WERI-Rb-1 (cell line): ENCODE measurements around the gene NDUFB1.
A peak's percentile ranks its signal among the peaks of the same experiment; 100 is the strongest.

Experiments used
- DNase-seq: peaks from one replicate; pipeline ENCODE4 v3.0.0-alpha.2; 2020
- H3K27ac ChIP-seq: fragments of 250-450 bp; sonication (Bioruptor Pico); 2 replicates; pipeline ENCODE4 v1.5.1; 2020; ENCODE audit warnings: mild to moderate bottlenecking, moderate library complexity
- H3K27me3 ChIP-seq: fragments of 250-450 bp; sonication (Bioruptor Pico); 2 replicates; pipeline ENCODE4 v1.5.1; 2021; ENCODE audit warnings: mild to moderate bottlenecking, low read depth, moderate library complexity; ENCODE audit not compliant: insufficient read depth, severe bottlenecking
- H3K36me3 ChIP-seq: fragments of 250-450 bp; sonication (Bioruptor Pico); 2 replicates; pipeline ENCODE4 v1.5.1; 2020; ENCODE audit warnings: mild to moderate bottlenecking, moderate library complexity
- H3K4me3 ChIP-seq: 2 replicates; pipeline ENCODE4 v1.5.1; 2011; ENCODE audit warnings: low read depth, mild to moderate bottlenecking, control low read depth, low read length
- H3K9me3 ChIP-seq: fragments of 250-450 bp; sonication (Bioruptor Pico); 2 replicates; pipeline ENCODE4 v1.5.1; 2021; ENCODE audit warnings: mild to moderate bottlenecking, moderate library complexity; ENCODE audit not compliant: severe bottlenecking
- TF ChIP-seq, protein P1 (sequence below): IDR thresholded peaks from 2 replicates; pipeline ENCODE4 v1.5.1; 2011; ENCODE audit warnings: low read depth, mild to moderate bottlenecking, control low read depth, inconsistent platforms, low read length

Gene NDUFB1

DNA sequence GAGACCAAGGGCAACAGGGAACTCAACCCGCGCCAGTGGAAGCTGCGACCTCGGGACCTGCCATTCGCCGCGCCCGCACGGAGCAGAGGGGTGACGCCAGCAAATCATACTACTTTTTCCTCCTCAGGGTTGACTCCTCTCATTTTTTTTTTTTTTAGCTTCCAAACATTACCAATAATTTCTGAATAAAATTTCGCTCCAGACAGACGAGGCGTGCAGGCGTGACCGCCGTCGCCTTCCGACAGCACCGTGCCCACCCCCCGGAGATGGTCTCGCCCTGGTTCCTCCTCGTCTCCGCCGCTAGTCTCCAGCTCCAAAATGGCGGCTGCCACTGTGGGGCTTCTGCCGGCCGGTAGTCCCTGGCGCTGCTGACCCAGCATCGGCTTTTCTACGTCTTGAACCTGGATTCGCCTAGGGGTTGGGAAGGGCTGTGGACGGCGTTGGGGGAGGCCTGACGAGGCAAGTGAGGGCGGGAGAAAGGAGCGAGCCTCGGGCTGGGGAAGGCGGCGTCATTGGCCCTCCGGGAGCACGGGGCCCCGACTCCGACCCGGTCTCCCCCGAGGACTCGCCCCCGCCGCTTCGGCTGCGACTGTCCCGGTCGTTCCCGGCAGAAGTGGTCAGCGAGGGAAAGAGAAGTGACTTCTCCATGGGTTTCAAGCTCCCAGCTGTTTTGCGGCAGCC, at the start of gene NDUFB1, which contains the start of gene CPSF2:
TSS of gene NDUFB1 (minus strand) at position 37 of the 681 bp plus-strand sequence. CDS start 4,069 bp downstream, outside the sequence.
TSS of gene CPSF2 (plus strand) at position 300 of the 681 bp plus-strand sequence. CDS start 9,016 bp downstream, outside the sequence.
- Histone ChIP-seq H3K27me3 (no peaks in the 10 kb centered on the region), H3K9me3 (no peaks in the 10 kb centered on the region), H3K4me3 (peak within 1 kb of the TSS; percentile 99), H3K27ac (peak within 1 kb of the TSS; percentile 99), H3K36me3 (peaks cover 45% of the 10 kb centered on the region)
- TF ChIP-seq, protein P1, sequence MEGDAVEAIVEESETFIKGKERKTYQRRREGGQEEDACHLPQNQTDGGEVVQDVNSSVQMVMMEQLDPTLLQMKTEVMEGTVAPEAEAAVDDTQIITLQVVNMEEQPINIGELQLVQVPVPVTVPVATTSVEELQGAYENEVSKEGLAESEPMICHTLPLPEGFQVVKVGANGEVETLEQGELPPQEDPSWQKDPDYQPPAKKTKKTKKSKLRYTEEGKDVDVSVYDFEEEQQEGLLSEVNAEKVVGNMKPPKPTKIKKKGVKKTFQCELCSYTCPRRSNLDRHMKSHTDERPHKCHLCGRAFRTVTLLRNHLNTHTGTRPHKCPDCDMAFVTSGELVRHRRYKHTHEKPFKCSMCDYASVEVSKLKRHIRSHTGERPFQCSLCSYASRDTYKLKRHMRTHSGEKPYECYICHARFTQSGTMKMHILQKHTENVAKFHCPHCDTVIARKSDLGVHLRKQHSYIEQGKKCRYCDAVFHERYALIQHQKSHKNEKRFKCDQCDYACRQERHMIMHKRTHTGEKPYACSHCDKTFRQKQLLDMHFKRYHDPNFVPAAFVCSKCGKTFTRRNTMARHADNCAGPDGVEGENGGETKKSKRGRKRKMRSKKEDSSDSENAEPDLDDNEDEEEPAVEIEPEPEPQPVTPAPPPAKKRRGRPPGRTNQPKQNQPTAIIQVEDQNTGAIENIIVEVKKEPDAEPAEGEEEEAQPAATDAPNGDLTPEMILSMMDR = no peak
- peak; percentile 88 for DNase-seq

DNA sequence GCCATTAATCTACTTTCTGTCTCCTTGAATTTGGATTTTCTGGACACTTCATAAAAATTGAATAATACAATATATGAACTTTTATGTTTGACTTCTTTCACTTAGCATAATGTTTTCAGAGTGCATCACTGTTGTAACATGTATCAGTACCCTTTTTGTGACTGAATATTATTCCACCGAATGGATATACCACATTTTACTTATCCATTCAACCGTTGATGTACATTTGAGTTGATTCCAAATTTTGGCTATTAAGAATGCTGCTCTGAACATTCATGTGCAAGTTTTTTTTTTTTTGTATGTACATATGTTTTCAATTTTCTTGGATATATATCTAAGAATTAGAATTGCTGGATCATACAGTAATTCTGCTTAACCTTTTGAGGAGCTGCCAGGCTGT, 43.5 kb upstream of the NDUFB1 start:
- Histone ChIP-seq H3K27ac (no peak overlapping the region), H3K9me3 (peaks cover 5% of the 10 kb centered on the region), H3K4me3 (no peak overlapping the region), H3K36me3 (peaks cover 48% of the 10 kb centered on the region), H3K27me3 (no peaks in the 10 kb centered on the region)
- TF ChIP-seq, protein P1 = no peak
- no peak for DNase-seq

DNA sequence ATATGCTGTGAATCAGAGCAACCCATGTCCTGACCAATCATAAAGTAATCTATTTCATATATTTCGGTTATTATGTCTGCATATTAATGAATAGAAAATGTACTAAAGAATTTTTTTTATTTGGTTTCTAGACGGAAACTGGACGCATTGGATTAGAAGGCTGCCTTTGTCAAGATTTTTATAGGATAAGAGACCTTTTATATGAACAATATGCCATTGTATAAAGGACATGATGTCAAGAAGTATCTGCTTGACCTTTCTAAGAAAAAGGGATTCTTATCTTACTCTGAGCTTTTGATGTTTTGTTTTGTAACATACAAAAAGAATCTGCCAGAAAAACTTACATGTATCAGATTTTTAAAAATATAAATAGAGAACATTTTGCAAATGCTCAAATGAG, 40.0 kb upstream of the NDUFB1 start:
- Histone ChIP-seq H3K9me3 (peaks cover 5% of the 10 kb centered on the region), H3K36me3 (peaks cover 77% of the 10 kb centered on the region), H3K27me3 (no peaks in the 10 kb centered on the region), H3K27ac (no peak overlapping the region), H3K4me3 (no peak overlapping the region)
- TF ChIP-seq, protein P1 = no peak
- DNase-seq = no peak

DNA sequence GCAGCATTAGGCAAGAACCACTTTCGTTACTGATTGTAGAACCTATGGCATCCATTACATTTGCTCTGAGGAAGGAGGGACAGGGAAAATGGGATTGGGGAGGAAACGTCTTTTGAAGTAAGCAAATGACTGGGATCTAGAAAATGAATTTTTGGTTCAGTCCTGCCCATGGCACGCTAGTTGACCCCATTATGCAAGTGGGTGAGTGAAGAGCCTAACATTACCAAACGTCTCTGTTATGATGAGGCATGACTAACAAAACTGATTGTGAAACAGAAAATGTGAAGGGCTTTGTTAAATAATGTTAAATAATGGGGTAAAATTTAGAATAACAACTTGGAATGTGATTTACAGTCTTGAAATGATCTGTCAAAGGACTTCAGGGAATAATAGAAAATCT, 39.1 kb upstream of the NDUFB1 start:
- TF ChIP-seq, protein P1 = no peak
- no peak for DNase-seq
- peaks cover 5% of the 10 kb centered on the region for H3K9me3 ChIP-seq
- H3K4me3 ChIP-seq = no peak overlapping the region
- peaks cover 81% of the 10 kb centered on the region for H3K36me3 ChIP-seq
- no peaks in the 10 kb centered on the region for H3K27me3 ChIP-seq
- H3K27ac ChIP-seq = no peak overlapping the region

DNA sequence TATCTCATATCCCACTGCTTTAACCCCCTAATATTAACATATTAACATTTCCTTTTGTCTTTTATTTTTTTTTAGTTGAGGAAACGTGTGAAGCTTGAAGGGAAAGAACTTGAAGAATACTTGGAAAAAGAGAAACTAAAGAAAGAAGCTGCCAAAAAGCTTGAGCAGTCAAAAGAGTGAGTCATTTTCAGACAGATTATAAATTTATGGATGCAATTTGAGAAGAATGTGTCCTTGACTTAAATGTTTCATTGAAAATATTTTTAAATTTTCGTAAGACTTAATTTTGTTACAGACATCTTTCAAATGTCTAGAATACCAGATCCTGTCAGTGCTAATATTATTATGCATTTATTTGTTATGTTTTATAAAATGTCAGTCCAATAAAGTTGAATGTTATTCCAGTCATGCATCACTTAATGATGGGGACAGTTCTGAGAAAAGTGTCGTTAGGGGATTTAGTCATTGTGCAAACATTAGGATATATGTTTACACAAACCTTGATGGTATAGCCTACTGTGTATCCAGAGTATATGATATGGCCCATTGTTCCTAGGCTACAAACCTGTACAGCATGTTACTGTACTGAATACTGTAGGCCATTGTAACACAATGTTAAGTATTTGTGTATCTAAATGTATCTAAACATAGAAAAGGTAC, 32.9 kb upstream of the NDUFB1 start:
- H3K27ac ChIP-seq = no peak overlapping the region

More for the DNA sequence above, 32.9 kb upstream of the NDUFB1 start:
- TF ChIP-seq, protein P1 = no peak
- peaks cover 59% of the 10 kb centered on the region for H3K36me3 ChIP-seq
- DNase-seq = no peak
- no peaks in the 10 kb centered on the region for H3K27me3 ChIP-seq
- no peak overlapping the region for H3K4me3 ChIP-seq
- no peaks in the 10 kb centered on the region for H3K9me3 ChIP-seq
